NCI-H1417 treated with DMSO at 0.1 percent for 48 hours (cell line): ENCODE data around the gene CDC7.
"Not testable (repeated sequence)": the region's sequence is repeated elsewhere in the genome, so short reads cannot be mapped to it uniquely, and the experiment has no call there.

Experiments
- DNase-seq: peaks from one replicate; lab custom pipeline; 2025; lab: John Stamatoyannopoulos, UW

The CDC7 gene

DNA sequence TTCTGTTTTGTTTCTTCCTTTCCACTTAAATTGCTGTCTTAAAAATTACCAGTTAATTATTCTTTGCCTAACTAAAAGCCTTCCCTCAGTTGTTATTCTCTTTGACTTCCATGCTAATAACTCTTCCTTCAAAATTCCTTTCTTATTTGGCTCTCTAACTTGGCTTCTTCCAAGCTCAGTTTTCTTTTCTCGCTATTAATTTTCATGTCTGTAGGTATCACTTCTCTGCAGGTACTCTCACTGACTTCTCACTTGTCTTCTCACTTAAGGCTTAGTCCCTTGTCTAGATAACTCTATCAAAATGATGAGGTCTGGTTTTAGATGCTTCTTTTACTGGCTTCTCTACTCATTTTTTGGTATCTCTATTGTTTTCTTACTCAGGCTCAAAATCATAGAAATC is 10.1 kb downstream of the CDC7 start:
- no peak for DNase-seq

DNA sequence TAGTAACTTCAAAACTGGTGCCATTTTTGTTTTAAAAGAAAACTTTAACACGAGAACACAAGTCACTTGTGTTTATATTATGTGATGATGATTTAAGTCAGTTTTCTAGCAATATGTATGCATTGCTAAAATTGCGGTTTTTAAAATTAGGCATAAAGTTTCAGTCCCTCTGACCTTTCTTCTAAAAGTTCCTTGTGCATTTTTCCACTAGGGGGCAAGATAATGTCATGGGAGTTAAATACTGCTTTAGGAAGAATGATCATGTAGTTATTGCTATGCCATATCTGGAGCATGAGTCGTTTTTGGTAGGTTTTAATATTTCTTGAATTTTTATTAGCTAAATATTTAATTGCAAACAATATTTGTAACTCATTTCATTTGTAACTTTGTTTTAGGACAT is 10.7 kb downstream of the CDC7 start:
- DNase-seq = no peak

DNA sequence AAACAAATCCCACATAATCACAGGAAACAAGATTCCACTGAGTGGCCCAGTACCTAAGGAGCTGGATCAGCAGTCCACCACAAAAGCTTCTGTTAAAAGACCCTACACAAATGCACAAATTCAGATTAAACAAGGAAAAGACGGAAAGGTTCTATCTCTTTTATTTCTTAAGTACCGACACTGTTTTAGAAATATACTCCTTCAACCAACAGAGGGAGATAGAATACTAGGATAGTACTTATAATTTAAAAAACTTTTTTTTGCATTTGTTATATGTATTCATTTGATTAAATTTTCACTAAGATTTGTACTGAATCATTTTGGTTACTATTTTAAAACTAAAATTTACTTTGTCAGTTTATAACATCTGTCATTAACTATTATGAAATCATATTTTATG is 12.5 kb downstream of the CDC7 start:
- no peak for DNase-seq

DNA sequence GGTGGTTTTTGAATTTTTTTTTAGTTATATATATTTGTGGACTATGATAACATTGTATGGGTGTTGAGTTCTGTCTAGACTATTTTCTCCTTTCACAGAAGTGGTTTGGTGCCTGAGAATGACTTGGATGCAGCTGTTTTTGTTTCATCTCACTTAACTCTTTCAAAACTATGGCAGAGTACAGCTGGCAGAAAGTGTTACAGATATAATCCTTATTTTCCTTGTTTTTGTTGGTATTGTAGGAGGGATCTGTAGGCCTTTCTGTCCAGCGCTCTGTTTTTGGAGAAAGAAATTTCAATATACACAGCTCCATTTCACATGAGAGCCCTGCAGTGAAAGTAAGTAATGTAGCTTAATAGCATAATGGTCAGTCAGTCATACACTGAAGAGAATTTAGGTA is 13.1 kb downstream of the CDC7 start:
- no peak for DNase-seq

DNA sequence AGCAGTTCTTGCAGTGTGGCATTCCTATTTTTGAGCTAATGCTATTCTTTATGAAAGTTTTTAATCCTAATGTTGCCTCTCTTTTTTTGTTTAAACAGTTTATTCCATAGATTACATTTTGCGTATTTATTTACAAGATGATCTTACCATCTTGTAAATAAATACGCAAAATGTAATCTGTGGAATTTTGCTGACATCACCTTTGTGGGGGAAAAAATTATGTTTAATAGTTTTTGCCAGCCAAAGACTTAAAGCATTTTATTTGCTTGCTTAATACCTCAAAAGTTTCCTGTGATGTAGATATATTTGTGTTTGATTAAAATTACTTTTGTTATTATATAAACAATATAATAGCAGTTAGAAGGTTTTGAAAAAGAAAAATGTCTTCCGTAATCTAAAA is 15.3 kb downstream of the CDC7 start:
- DNase-seq = no peak

DNA sequence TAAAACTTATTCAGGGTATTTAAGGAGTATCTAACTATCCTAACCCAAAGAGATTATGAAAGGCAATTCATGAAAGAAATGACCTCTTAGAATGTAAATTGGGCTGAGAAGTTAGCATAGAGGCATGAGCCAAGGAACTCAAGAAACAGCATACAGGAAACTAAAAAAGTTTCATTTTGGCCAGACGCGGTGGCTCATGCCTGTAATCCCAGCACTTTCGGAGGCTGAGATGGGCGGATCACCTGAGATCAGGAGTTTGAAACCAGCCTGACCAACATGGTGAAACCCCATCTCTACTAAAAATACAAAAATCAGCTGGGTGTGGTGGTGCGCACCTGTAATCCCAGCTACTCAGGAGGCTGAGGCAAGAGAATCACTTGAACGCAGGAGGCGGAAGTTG is 16.0 kb downstream of the CDC7 start:
- not testable (repeated sequence) for DNase-seq

DNA sequence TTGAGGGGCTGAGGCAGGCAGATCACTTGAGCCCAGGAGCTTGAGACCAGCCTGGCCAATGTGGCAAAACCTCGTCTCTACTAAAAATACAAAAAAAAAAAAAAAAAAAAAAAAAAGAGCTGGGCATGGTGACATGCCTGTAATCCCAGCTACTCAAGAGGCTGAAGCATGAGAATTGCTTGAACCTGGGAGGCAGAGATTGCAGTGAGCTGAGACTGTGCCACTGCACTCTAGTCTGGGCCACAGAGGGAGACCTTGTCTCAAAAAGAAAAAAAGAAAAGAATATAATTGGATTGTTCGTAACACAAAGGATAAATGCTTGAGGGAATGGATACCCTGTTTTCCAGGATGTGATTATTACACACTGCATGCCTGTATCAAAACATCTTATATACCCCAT is 18.5 kb downstream of the CDC7 start:
- DNase-seq = not testable (repeated sequence)

DNA sequence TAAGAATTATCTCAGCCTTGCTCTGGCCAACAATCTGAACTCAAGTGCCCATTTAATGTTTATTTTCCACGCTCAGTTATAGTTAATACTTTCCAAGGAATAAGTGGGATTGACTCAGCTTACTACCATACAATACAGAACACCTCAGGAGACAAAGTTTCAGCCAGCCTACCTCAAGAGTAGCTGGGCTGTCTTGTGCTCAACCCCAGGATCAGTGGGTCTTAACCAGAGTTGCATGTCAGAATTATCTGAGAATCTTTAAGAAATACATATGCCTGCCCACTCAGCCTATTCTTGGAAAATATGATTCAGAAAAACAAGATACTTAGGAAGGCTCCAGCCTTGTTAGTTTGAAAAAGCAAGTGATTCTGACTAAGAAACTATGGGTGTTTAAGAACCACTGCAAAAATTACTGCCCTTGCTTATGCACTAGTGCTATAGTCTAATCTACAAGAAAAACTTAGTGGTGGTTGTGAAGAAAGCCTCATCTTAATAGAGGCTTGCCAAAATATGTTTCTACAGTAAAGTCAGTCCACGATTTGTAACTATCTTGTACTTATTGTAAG is 20.4 kb downstream of the CDC7 start:
- DNase-seq = no peak

DNA sequence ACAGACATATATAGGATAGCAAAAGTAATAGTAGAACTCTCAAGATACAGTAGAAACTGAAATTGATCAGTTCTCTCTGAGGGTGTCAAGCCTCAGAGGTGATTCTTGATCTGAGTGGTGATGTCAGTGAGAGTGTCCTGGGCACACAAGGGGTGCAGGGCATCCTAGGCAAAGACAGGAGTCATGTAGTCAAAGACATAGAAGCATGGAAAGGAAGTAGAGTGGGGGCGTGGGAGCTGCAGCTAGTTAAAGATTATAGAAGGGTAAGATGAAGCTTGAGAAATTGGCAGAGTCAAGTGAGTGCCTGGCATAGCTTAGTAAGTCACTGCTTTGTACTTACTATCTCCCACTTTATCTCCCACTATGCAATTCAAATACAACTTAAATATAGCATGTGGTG is 22.8 kb downstream of the CDC7 start:
- DNase-seq = no peak

DNA sequence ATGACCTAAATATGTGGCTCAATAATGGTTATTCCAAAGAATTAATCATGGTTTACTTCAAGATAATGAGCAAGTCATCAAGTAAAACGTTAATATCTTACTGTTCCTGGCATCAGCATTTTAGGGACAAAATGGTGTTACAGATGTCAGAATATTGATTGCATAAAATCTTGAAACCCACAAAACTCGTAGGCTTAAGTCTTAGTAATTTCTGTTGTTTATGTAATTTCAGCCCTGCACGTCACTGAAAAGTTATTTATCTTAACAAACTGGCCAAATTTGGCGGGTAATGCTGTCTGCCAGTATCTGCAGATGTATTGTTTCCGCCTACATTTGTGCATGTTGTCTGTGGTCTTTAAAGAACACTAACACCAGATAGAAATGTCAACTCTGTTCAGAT is 25.8 kb downstream of the CDC7 start:
- DNase-seq = no peak

DNA sequence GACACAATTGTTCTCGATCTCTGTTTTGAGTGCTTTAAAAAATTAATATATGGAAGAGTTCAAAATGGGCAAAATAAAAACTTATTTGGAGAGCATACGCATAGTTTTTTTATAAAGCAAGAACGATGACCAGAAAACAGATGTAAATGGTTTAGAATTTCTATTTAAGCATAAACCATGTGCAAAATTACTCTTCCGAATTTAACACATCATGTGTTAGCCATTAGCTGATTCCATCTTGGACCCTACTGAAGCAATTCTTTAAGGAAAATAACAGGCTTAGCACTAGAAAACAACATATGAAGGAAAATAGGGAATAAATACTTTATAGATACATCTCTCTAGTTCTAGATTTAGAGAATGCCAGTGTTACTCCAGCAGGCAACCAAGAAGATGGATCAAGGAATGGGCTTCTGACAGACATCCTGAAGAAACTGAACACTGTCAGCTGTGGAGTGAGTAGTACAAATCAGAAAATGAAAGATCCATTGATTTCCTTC is 26.7 kb downstream of the CDC7 start:
- no peak for DNase-seq

DNA sequence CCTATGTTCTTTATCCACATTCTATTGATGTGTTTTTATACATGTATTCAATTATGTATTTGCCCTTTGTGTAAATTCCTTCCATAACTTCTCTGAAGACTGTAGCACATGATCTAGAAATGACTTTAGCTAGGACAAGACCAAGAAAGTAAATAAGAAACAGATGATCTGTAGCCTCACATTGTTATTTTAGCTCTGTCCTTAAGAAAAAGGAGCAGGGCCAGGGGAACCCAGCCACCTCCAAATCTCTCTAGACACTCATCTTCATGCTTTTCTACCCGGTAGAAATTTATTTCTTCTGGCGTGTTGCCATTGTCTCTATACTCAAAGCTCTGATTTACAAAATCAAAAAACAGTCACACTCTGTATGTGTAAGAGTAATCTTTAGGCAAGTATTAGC is 27.1 kb downstream of the CDC7 start:
- DNase-seq = no peak

DNA sequence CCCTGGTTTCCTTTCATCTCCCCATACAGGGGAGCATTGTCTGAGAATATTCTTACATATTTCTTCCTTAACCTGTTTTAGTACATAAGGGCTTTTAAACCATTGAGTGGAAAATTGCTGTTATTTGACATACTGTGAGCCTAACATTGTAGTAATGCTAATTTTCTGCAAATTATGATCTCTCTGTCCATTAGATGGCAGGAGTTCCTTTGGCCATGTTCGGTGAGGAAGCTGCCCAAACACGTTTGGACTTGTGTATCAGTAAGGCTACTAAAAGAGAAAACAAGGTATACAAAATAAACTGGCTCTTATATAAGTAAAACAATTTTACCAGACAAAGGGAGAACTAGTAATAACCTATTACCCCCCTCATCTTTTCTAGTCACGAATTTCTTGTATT is 29.2 kb downstream of the CDC7 start:
- DNase-seq = no peak

DNA sequence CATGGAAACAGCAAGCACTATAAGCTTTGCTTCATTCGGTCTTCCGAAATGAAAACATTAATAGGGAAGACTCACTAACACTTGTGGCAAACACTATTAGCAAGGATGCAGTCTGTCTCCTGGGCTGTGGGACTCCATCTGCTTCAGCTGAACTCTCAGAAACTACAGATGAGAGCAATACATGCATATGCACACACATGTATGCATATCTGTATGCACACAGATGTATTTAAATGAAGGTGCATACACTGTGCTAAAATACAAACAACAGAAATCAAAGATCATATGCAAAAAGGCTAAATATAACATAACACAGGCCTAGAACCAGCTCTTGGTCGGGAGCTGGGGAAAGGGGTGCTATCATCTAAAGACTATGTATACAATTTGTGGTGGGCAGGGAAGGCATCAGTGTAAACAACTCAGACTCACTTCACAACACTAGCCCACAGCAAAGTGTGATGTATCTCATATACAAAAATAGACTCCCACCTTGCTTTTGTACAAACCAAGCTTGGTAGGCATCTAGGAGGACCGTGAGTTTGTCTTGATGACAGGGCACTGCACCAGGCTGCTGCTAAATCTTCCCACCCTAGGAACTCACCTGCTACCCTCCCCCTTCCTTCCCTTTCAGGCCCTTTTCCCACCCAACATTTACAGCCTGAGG is 32.8 kb downstream of the CDC7 start:
- no peak for DNase-seq

DNA sequence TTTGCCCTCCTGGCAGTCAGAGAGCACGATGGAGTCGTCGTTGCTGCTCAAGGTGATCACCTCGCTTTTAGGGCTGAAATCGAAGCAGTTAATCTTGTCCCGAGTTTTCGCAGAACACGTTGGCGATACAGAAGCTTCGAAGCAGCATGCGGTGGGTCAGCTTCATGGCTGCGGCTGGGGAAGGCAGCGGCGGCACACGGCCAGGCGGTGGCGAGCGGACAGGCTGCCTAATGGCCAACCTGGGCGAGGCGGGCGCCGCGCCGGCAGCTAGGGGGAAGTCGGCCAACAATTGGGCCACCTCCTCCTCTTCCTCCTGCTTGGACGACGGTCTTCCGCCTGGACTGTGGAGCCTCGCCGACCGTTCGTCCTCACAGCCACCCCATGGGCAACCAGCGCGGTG is 34.8 kb downstream of the CDC7 start:
- no peak for DNase-seq

DNA sequence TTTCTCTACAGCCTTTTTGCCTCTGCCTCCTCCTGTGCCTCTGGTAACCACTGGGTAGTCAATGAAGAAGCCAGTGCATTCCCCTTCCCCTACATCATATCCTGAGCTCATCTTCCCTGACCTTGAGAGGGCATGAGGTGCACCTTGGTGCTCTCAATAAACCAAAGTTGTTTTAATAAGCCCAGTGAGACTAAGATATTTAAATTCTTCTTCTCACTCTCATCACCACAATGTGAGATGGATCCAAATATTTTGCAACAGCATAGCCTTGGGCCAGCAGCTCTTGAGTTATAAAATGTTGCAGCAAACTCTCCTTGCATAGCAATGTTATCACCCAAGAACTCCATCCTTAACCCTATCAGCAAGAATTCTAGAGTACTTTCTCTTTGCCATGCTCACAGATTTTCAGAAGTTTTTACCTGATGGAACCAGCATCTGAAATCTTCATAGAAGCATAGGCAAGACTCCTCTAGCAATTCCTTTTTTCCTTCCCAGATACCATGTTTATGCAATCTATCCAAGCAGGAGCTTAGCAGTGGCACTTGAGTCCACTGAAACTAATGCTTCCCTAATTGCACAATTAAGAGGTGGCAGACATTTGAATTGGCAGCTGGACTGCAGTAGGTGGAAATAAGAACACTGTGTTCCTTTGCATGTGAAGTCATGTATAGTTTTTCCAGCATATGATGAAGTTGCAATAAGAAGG is 36.8 kb downstream of the CDC7 start:
- DNase-seq = no peak

DNA sequence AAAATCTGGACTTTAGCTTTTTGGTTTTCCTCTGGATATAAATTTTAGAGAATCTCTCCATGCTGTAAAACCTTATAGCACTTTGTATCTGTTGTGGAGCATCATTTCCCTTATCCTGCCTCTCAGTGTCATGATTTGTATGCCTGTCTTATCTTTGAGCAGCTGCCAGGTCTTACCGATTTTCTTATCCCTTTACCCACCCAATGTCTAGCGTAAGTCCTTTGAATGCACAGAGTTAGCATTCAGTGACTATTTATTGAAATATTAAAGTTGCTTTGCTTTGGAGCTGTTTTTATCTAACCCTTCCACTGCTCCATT is 37.3 kb downstream of the CDC7 start:
- no peak for DNase-seq

DNA sequence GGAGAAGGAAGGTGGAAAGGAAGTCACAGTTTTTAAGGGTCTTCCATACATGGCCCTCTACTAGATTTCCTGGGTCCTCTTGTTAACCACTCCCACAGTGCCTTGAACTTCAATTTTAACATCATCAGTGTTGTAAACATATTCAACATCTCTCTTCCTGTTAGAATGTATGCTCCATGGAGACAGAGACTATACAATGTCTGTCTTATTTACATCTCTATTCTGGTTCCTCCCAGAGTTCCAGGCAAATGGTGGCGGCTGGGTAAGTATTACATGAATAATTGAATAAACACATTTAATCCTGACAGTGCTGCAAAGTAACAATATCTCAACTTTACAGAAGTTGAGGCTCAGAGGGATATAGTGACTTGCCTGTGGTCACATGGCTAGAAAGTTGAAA is 40.3 kb downstream of the CDC7 start:
- DNase-seq = no peak

DNA sequence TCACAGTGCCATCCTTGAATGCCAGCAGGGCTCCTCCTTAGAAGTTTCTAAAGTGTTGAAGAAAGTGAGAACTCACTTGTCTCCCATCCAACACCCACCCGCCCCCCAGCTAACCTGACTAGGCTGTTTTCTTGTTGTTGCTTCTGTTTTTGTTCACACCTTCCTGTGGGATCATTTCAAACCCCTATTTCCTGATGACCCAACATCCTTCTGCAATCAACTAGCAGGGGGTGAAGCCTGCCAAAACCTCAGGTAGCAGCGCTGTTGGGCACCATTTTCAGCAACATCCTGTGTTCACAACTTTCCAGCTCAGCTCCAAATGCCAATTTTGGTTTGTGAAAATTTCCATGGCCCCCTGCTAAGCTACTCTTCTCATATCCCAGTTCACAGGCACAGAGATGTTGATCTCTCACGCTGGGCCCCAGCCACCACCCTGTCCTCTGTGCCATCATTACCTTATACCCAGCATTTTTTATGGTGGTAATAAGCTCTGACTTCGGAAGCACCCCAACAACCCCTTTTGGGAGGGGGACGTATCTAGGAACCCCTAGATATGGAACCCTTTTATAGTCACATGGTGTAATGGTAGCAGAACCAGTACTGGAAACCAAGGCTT is 41.4 kb downstream of the CDC7 start:
- DNase-seq = no peak

DNA sequence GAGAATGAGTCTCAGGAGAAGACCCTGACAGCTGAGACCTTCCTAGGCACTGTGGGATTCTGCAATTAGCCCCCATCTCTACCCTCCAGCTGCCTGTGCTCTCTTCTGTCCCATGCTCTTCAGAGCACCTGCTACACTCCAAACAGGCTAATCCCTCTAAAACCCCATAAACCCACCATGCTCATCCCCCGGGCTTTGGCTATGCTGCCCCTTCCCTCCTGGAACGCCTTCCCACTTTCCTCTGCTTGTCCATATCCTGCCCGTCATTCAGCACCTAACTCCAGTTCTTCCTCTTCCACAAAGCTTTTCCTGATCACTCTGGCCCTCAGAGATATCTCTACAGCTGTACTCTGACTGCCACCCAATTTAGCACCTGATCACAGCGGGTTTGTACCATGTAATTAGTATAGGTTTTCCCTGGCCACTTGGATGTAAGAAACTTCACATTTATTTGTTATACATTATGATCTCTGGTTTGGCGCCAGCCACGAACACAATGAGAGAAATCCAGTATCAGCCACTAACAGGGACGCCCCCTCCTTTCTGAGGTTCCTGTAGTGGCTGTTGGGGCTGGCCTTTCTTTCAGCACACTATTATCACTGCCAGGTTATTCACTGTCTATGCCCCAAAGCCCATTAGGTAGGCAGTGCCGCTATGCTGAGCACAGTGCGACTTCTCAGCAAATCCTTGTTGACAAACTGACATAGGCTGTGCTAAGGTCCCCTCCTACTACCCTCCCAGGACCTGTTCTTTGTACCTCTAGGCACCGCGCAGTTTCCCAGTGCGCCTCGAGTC is 45.1 kb downstream of the CDC7 start:
- no peak for DNase-seq

DNA sequence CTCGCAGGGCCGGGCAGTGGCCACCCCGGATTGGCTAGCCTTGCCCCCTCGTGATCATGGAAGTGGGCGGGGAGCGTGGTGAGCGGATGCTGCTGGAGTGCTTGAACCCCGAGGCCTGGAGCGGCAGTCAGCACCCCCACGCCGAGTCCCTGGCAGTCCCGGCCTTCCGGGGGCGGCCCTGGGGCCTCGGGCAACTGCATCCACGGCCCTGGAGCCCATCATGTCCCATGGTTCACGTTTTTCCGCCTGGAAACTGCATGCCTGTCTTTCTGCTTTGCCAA is 45.6 kb downstream of the CDC7 start:
- no peak for DNase-seq

DNA sequence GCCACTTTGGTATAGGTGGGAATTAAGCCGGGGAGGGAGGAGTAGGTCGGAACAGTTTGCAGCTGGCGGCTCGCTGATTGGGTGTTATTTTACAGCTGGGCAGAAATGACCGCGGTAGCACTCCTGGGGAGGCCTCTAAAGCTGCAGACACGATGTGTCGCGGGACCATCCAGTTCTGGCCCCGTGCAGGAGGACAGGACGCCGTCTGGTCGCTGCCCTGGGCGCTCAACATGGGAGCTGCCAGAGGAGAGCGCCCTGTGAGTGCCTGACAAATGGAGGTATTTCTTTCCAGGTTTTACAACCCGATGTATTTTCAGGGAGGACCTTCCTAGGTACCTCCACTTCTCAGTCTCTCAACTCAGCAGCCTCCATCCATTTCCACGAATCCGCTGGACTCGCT is 46.2 kb downstream of the CDC7 start:
- no peak for DNase-seq
